Transverse colon (tissue), 4 donors: ENCODE data around the gene VPS41. TPM values are rescaled to one million over a fixed set of nuclear protein-coding genes. Genes with fewer than 3 reads are reported as not detected.

Experiments used
- DNase-seq: peaks from one replicate; pipeline ENCODE4 v3.0.0-alpha.2; 2019
- H3K27ac ChIP-seq, 4 donors: fragments of 200-600 bp; sonication (generic); 2 replicates each; pipeline ENCODE4 v1.5.1; 2016 to 2018; ENCODE audit warnings: inconsistent platforms in 4 of 4
- H3K27me3 ChIP-seq: fragments of 200-600 bp; sonication (generic); 2 replicates; pipeline ENCODE4 v1.5.1; 2017; ENCODE audit warnings: inconsistent platforms
- H3K36me3 ChIP-seq, 4 donors: fragments of 200-600 bp; sonication (generic); 2 replicates each; pipeline ENCODE4 v1.5.1; 2017 to 2019; ENCODE audit warnings: inconsistent platforms in 4 of 4
- H3K4me1 ChIP-seq, 4 donors: fragments of 200-600 bp; sonication (generic); 2 replicates each; pipeline ENCODE4 v1.5.1; 2017 to 2020; ENCODE audit warnings: inconsistent platforms in 4 of 4
- H3K4me3 ChIP-seq, 4 donors: fragments of 200-600 bp; sonication (generic); 1 replicate in 1 of 4; 2 replicates in 3 of 4; pipeline versions ENCODE4 v1.5.1 to v1.6.1; 2017 to 2019; ENCODE audit warnings: inconsistent platforms in 4 of 4
- H3K9me3 ChIP-seq, 2 donors: fragments of 200-600 bp; sonication (generic); 2 replicates each; pipeline ENCODE4 v1.5.1; 2017 to 2019; ENCODE audit warnings: inconsistent platforms in 2 of 2
- CTCF ChIP-seq, 5 experiments: fragments of 200-600 bp in 3 of 5; fragments of 450-650 bp in 2 of 5; sonication (generic) in 3 of 5; IDR thresholded peaks; 1 replicate in 2 of 5; 2 replicates in 3 of 5; pipeline ENCODE4 v1.5.1; 2016 to 2017; ENCODE audit warnings: antibody characterized with exemption in 5 of 5, inconsistent platforms in 3 of 5, mild to moderate bottlenecking in 2 of 5, moderate library complexity in 1 of 5
- EP300 ChIP-seq: sonication (generic); formaldehyde crosslinking; IDR thresholded peaks from one replicate; pipeline ENCODE4 v1.6.1; 2017; ENCODE audit warnings: antibody characterized with exemption, low read depth
- POLR2A ChIP-seq: fragments of 450-650 bp; IDR thresholded peaks from one replicate; pipeline ENCODE4 v1.6.1; 2016; ENCODE audit warnings: antibody characterized with exemption, mild to moderate bottlenecking, moderate library complexity
- POLR2AphosphoS5 ChIP-seq, 3 donors: sonication (generic); formaldehyde crosslinking; IDR thresholded peaks; one replicate each; pipeline ENCODE4 v1.6.1; 2016; ENCODE audit warnings: antibody characterized with exemption in 3 of 3
- WGBS, 2 donors: methylation state at CpG; one replicate each; pipeline ENCODE4 v1.1.5; 2018; ENCODE audit warnings: low coverage in 1 of 2; 5-methylcytosine and 5-hydroxymethylcytosine counted together
- in situ Hi-C, 4 donors: fragments of 200-750 bp; cut with MboI; loops; one replicate each; pipeline versions ENCODE4 v1.15.0 to v1.15.1; 2017; ENCODE audit warnings: low sequenced_read_pairs in 3 of 4, low pct_ligation_motif_present in 1 of 4, low pct_unique_long_range_greater_than_20kb in 1 of 4
- intact Hi-C: fragments of 100-400 bp; cut with DNase I; formaldehyde crosslinking; loops from one replicate; pipeline ENCODE4 v1.15.1; 2023; ENCODE audit warnings: low total_unique reads
- total RNA-seq, 4 donors: library from RNA; depleted of rRNA; stranded (reverse); fragments of >200 nt; gene quantifications; one replicate each; pipeline ENCODE4 v1.1.0, GENCODE V29; 2016

The VPS41 gene
- total RNA-seq, 4 donors from 2014 or later, result 26.9 to 35.1 (median 29.2) TPM

- in situ Hi-C loops, result loop anchor here in 3 of 4 donors (25.0 kb wide), 1 partner anchor 535 kb away; no protein-coding TSS in a partner anchor
These were observed 18.8 kb upstream of the VPS41 start for GRCh38 chr7:38927751-38928150.

DNA sequence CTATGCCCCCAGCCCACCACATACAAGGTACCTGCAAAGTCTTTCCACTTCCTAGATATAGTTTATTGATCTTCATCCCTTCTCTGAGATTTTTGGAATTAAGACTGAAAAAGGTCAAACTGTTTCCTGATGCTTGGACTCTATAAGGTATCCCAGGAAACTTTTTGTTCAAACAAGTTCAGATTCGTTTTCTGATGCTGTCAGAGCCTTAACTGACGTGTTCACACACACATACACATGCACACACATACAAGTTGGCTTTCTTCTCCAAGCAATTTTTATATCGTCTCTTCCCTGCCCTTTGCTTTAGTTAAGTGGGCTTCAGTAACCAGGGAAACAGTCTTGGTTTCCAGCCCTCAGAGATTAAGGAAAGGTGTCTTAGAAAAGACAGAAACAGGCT lies 11.7 kb upstream of the VPS41 start:
- no peaks in the 10 kb centered on the region for H3K9me3 ChIP-seq
- no peaks in the 10 kb centered on the region for H3K27me3 ChIP-seq
- intact Hi-C loops (no loop called here), in situ Hi-C loops (no loop called here)
- H3K27ac ChIP-seq, result no peak overlapping the region
- no peak overlapping the region for H3K4me3 ChIP-seq
- no peaks in the 10 kb centered on the region for H3K36me3 ChIP-seq
- DNase-seq, result no peak
- 82 to 84% methylated on average over 3 of the region's 3 CpGs for WGBS, 2 donors
- TF ChIP-seq EP300, result no peak
- no peak for TF ChIP-seq CTCF (IDR thresholded peaks at IDR 0.05)
- no peak for TF ChIP-seq POLR2A
- TF ChIP-seq POLR2AphosphoS5 (IDR thresholded peaks at IDR 0.05), result no peak
- no peaks in the 10 kb centered on the region for H3K4me1 ChIP-seq

More at GRCh38 chr7:38927751-38928150, 18.8 kb upstream of the VPS41 start:
- intact Hi-C loops, result no loop called here
- Histone ChIP-seq H3K27ac (no peak overlapping the region), H3K4me1 (no peaks in the 10 kb centered on the region), H3K4me3 (no peak overlapping the region), H3K27me3 (no peaks in the 10 kb centered on the region), H3K9me3 (no peaks in the 10 kb centered on the region), H3K36me3 (no peaks in the 10 kb centered on the region)
- TF ChIP-seq POLR2A, result no peak
- no peak for TF ChIP-seq POLR2AphosphoS5 (IDR thresholded peaks at IDR 0.05)
- no peak for TF ChIP-seq EP300
- TF ChIP-seq CTCF (IDR thresholded peaks at IDR 0.05), result no peak
- WGBS, 2 donors, result 66 to 71% methylated on average over 5 of the region's 5 CpGs
- no peak for DNase-seq

- 82 to 83% methylated on average over 1 of the region's 1 CpG for WGBS, 2 donors
- Histone ChIP-seq H3K27me3 (no peaks in the 10 kb centered on the region), H3K27ac (no peak overlapping the region), H3K4me3 (no peak overlapping the region), H3K36me3 (no peaks in the 10 kb centered on the region), H3K4me1 (no peaks in the 10 kb centered on the region), H3K9me3 (no peaks in the 10 kb centered on the region)
- TF ChIP-seq POLR2A, result no peak
- no peak for TF ChIP-seq POLR2AphosphoS5 (IDR thresholded peaks at IDR 0.05)
- no peak for TF ChIP-seq CTCF (IDR thresholded peaks at IDR 0.05)
- no peak for TF ChIP-seq EP300
- intact Hi-C loops, result no loop called here
- in situ Hi-C loops, result no loop called here
- DNase-seq, result no peak
These were observed 7.4 kb upstream of the VPS41 start for GRCh38 chr7:38916396-38916795.

- H3K36me3 ChIP-seq, result no peaks in the 10 kb centered on the region
- H3K9me3 ChIP-seq, result no peaks in the 10 kb centered on the region
- H3K27me3 ChIP-seq, result no peaks in the 10 kb centered on the region
- TF ChIP-seq POLR2AphosphoS5 (IDR thresholded peaks at IDR 0.05) (no peak), CTCF (IDR thresholded peaks at IDR 0.05) (no peak), EP300 (no peak), POLR2A (no peak)
- intact Hi-C loops (no loop called here), in situ Hi-C loops (no loop called here)
- no peak overlapping the region for H3K27ac ChIP-seq
- H3K4me3 ChIP-seq, result no peak overlapping the region
- peaks cover 0 to 9% (median 7%) of the 10 kb centered on the region in 4 donors for H3K4me1 ChIP-seq
- no peak for DNase-seq
These were observed 879 bp upstream of the VPS41 start for GRCh38 chr7:38909870-38910269.
